ENCODE data around the gene NCR3LG1.
A peak's percentile ranks its signal among the peaks of the same experiment; 100 is the strongest.

The NCR3LG1 gene

GRCh38 chr11:17375547-17375946 lies 23.9 kb downstream of the NCR3LG1 start:
- no peak for DNase-seq

DNA sequence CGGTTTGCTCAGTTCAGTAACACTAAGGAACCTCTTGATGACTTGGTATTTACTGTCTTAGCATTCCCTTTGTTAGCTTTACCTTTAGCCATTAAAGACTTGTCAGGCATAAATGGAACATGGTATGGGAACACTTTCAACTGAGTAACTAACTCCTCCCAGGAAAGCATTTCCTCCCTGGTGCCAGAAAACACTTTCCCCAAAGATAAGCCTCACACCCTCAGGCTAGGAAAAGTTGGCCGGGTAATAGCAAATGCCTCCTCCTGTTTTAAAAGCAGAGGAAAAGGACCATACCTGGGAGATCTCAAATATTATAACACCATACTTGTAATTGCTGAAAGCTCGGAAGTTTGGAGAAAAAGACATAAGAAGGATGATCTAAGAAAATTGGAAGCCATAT lies 24.9 kb downstream of the NCR3LG1 start:
- no peak for DNase-seq

- DNase-seq: no peak
Observed at GRCh38 chr11:17378655-17379054, 27.1 kb downstream of the NCR3LG1 start.

DNA sequence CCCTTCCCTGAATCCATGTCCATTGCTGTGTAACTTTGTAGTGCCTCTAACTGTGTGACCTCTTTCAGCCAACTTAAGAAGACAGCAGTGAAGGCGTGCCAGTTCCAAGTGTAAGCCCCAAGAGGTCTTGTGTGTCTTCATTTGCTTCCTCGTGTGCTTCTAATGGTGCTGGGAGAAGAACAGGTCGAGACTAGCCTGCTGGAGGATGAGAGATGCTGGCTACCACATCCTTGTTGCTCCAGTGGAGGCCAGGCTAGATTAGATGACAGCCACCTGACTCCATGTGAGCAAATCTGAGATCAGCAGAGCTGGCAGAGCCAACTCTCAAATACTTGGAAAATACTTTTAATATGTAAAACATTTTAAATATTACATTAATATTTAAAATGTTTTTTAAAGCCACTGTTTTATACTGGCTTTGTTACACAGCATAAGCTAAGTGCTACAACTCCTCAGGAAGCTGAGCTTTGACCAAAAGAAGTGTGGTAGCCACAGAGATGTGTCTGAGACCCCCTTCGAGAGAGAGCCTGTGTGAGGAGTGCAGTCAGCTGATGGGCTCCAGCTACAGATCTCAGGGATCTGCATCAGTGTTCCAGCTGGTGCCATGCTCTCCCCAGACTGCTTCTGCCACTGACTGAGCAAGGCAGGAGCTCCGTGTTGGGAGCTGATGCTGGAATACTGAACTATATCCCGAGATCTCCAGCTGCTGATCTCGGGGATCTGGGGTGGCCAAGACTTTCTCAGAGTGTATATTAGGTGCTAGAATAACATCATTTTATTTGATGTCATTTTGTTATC lies 28.0 kb downstream of the NCR3LG1 start:
- DNase-seq: no peak

DNA sequence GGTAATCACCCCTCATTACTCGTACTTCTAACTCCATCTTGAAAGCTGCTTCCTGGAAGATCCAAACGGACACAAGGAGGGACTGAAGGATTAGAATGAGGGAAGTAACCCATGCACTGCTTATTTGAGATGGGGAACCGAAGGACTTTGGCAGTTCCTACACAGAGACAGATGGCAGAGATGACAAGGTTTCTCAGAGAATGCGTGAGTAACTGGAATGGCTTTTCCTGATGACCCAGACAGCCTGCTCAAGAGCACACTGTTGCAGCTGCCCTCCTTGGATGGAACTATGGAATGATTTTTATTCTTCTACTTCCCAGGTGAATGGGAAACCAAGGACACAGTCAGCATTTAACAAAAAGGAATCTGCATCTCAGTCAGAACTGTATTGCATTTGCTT lies 29.6 kb downstream of the NCR3LG1 start:
- DNase-seq: no peak

DNA sequence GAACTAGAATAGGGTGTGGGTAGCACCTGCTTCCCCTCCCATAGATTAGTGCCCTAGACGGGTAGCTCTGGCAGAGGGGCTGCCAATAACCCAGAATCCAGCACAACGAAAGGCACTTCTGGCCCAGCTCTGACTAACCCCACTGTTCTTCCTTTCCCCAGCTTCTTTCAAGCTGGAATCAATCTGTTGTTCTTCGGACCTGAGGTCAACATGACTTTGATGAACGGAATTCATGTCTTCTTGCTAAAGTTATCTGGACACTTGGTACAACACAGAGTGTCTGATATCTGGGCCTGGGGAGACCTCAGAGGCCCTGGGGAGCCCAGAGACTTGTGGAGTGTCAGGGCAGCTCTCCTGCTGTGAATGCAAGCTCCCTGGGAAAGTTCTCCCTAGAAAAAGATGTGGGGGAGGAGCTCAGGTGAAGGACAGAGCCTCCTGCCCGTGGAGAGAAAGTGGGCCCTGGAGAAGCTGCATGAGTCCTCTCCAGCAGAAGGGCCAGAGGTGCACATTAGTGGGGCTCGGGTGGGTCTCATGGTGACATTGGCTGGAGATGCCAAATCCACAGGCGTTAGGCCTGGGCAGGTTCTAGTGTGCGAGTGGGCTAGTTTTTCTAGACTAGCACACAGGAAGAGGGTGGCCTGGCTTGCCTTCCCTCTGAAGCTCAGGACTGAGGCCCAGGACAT lies 30.6 kb downstream of the NCR3LG1 start:
- no peak for DNase-seq

GRCh38 chr11:17383461-17383860 lies 31.9 kb downstream of the NCR3LG1 start:
- DNase-seq: no peak

GRCh38 chr11:17384002-17384511 lies 32.5 kb downstream of the NCR3LG1 start:
- DNase-seq: peak; percentile 84

GRCh38 chr11:17385492-17385891 lies 33.9 kb downstream of the NCR3LG1 start:
- no peak for DNase-seq

DNA sequence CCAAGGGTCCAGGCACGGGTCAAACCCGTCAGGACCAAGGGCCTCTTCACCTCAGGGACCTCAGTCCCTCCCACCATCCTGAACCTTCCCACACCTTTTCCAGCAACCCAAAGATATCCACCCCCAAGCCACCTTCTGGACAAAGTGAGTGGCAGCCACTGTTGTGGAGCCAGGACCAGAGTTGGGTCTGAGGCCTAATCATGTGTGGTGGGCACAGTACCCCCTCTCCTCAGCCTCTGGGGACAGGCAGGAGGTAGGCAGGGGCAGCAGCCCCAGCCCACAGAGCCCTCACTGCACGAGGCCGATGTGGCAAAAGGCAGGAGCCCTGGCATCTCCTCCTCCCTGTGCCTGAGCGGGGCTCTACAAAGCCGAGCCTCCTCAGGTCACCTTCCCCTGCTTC lies 34.3 kb downstream of the NCR3LG1 start:
- no peak for DNase-seq

- peak; percentile 71 for DNase-seq
Observed at GRCh38 chr11:17386331-17387084, 34.9 kb downstream of the NCR3LG1 start.

GRCh38 chr11:17387254-17387653 lies 35.7 kb downstream of the NCR3LG1 start:
- DNase-seq: no peak

DNA sequence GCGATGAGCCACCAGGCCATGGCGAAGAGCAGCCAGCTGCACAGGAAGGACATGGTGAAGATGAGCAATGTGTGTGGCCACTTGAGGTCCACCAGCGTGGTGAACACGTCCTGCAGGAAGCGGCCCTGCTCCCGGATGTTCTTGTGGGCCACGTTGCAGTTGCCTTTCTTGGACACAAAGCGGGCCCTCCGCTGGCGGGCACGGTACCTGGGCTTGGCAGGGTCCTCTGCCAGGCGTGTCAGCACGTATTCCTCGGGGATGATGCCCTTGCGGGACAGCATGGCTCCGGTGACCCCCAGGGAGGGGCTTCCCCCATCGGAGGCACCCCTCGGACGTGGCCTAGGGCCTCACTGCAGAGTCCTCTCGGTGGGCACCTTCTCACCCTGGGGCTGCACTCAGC lies 36.2 kb downstream of the NCR3LG1 start:
- no peak for DNase-seq

DNA sequence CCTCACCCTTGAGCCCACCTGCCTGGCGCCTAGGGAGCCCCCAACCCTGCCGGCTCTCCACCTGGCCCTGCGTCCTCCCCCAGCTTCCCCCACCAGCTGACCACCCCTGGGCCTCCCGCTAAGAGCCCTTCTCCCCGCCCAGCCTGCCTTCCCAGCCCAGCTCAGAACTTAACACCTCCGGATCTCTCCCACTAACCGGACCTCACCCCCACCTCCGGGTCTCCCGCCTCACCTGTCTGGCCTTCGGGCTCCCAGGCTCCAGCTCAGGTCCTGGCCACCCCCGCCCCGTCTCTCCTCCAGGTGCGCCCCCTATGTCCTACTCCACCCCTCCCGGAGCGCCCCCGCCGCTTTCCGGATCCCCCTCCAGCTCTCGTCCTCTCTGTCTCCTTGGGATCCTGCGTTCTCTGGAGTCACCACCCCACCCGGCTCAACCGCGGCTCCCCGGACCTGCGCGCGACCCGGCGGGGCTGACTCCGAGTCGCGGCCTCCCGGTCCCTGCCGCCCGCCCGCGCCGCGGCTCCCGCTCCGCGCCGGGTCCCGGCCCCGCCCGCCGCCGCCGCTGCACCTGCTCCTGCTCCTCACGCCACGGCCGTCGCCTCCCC lies 37.1 kb downstream of the NCR3LG1 start, which contains the start of gene KCNJ11:
TSS of gene KCNJ11 (minus strand) at position 51 of the 602 bp plus-strand sequence. CDS start 568 bp downstream, outside the sequence.
- peak; percentile 23 for DNase-seq

DNA sequence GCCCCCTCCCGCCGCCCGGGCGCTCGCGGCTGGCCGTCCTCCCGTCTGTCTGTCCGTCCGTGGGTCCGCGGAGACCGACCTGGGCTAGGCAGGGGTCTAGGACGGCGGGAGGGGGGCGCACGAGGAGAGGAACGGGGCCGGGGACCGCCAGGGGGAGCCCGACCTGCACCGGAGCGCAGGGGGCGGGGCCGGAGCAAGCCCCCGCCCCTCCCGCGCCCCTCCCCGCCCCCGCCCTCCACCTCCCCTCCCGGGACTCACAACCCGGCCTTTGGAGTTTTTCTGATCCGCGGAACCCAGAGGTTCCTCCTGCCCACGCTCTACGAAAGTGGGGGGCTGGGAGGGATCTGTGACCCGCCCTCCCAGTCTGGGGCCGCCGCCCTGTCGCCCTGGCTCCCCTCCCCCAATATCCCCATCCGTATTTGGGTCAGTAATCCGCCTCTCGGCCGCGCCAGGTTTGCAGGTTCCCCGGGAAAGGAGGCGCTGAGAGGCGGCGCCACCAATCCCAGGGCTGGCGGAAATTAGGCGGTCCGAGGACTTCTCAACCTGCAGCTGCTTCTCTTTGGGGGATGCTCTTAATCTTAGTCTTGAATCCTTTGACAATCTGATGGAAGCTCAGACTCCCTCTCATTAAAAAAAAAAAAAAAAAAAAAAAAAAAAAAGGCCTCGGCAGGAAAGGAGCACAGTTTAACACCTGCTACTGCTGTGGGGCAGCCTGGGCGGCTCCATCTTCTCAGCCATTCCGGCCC lies 37.8 kb downstream of the NCR3LG1 start:
- peak; percentile 79 for DNase-seq

- DNase-seq: no peak
Observed at GRCh38 chr11:17389957-17390649, 38.5 kb downstream of the NCR3LG1 start.

- no peak for DNase-seq
Observed at GRCh38 chr11:17391493-17392355, 40.1 kb downstream of the NCR3LG1 start.

DNA sequence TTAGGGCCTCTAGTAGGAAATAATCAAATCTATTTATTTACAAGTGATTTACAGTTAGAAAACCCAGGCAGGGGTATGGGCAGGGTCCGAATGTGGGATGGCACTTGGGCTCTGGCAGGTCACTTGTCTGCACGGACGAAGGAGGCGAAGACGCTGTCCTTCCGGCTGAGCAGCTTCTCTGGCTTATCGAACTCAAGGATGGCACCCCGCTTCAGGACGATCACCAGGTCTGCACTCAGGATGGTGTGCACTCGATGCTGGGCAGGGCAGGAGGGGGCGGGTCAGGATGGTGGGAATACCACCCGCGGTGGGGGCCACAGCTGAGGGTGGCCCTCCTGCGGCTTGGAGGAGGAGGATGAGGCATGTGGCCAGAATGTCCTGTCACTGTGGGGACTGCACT lies 41.3 kb downstream of the NCR3LG1 start:
- no peak for DNase-seq

DNA sequence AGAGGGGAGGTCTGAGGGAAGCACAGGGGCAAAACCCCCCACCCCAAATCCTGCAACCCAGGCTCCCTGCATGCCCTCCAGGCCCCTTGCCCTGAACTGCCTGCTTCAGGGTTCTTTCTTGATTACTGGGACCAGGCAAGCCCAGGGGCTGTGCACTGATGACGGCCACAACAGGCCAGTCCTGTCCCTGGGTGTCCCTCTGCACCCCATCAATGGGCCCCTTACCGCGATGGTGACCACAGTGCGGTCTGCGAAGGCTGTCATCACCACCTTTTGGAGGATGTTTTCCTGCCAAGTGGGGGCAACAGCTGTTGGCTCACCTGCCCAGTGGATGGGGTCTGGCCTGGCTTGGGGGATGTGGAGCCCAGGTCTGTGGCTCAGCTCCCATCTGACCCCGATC lies 41.9 kb downstream of the NCR3LG1 start:
- no peak for DNase-seq

- DNase-seq: no peak
Observed at GRCh38 chr11:17394743-17395390, 43.3 kb downstream of the NCR3LG1 start.
